ENCODE data around the gene XPNPEP1.

The XPNPEP1 gene

GRCh38 chr10:109947111-109947920 lies 24.0 kb upstream of the XPNPEP1 start:
- DNase-seq, result no peak

GRCh38 chr10:109946680-109947079 lies 23.4 kb upstream of the XPNPEP1 start:
- DNase-seq, result no peak

- DNase-seq, result no peak
Observed at GRCh38 chr10:109945473-109946177, 22.3 kb upstream of the XPNPEP1 start.

- no peak for DNase-seq
Observed at GRCh38 chr10:109944613-109945012, 21.3 kb upstream of the XPNPEP1 start.

- no peak for DNase-seq
Observed at GRCh38 chr10:109941236-109941862, 18.0 kb upstream of the XPNPEP1 start.

GRCh38 chr10:109940553-109940952 lies 17.2 kb upstream of the XPNPEP1 start:
- no peak for DNase-seq

- DNase-seq, result no peak
Observed at GRCh38 chr10:109940117-109940516, 16.8 kb upstream of the XPNPEP1 start.

GRCh38 chr10:109939315-109939961 lies 16.1 kb upstream of the XPNPEP1 start:
- DNase-seq, result no peak

- no peak for DNase-seq
Observed at GRCh38 chr10:109937460-109938065, 14.3 kb upstream of the XPNPEP1 start.

- no peak for DNase-seq
Observed at GRCh38 chr10:109934958-109935793, 11.9 kb upstream of the XPNPEP1 start.

- DNase-seq, result no peak
Observed at GRCh38 chr10:109933984-109934565, 10.8 kb upstream of the XPNPEP1 start.

GRCh38 chr10:109932968-109933367 lies 9.7 kb upstream of the XPNPEP1 start:
- no peak for DNase-seq

GRCh38 chr10:109932391-109932790 lies 9.1 kb upstream of the XPNPEP1 start:
- DNase-seq, result no peak

GRCh38 chr10:109931163-109931562 lies 7.9 kb upstream of the XPNPEP1 start:
- DNase-seq, result no peak

- DNase-seq, result no peak
Observed at GRCh38 chr10:109929501-109930219, 6.3 kb upstream of the XPNPEP1 start.

GRCh38 chr10:109928475-109928891 lies 5.2 kb upstream of the XPNPEP1 start:
- no peak for DNase-seq

GRCh38 chr10:109926825-109927224 lies 3.5 kb upstream of the XPNPEP1 start:
- DNase-seq, result no peak

- no peak for DNase-seq
Observed at GRCh38 chr10:109926061-109926745, 2.9 kb upstream of the XPNPEP1 start.

GRCh38 chr10:109924967-109925620 lies 1.8 kb upstream of the XPNPEP1 start:
- DNase-seq, result no peak

GRCh38 chr10:109924087-109924486 lies 776 bp upstream of the XPNPEP1 start:
- no peak for DNase-seq

Data from NCI-H1417 treated with DMSO at 0.1 percent for 48 hours (cell line).